NT2/D1 (cell line): ENCODE measurements around the gene RASSF10.

ENCODE experiments used
- SUZ12 ChIP-seq: IDR thresholded peaks from 2 replicates; pipeline ENCODE4 v1.6.1; 2011; ENCODE audit not compliant: insufficient read length, insufficient read depth; ENCODE audit errors: extremely low read depth
- YY1 ChIP-seq: IDR thresholded peaks from 2 replicates; pipeline ENCODE4 v1.6.1; 2011; ENCODE audit not compliant: insufficient read length, insufficient read depth

DNA sequence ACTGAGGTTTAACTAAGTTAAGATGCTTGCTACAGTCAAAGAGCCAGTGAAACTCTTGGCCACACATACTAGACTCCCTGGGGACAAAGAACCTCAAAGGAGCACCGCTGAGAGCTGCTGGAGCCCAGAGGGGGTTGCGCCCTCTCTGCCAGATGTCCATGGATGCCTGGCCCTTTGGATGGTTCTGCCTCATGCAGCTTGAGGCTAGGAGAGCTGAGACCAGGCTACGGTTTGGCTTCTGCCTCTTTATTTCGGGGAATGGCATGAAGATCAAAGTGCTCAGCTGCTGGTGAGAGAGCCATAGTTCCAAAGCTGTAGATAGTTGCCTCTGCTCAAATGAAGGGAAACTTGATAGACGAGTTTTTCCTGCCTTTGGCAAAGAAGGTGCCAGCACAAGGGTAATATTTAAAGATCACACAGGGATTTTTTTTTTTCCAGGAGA, 43.0 kb downstream of the RASSF10 start:
- TF ChIP-seq SUZ12 (no peak), YY1 (no peak)
